Ovary (tissue), 3 donors: ENCODE results near the gene FGGY.

Experiments
- EP300 ChIP-seq: sonication (generic); formaldehyde crosslinking; IDR thresholded peaks from one replicate; pipeline ENCODE4 v1.6.1; 2017; ENCODE audit warnings: antibody characterized with exemption
- POLR2A ChIP-seq: fragments of 450-650 bp; IDR thresholded peaks from one replicate; pipeline ENCODE4 v1.6.1; 2017; ENCODE audit warnings: antibody characterized with exemption, mild to moderate bottlenecking, moderate library complexity
- TF ChIP-seq, protein P1 (sequence below), 3 donors: fragments of 450-650 bp in 2 of 3; fragments of 200-600 bp in 1 of 3; IDR thresholded peaks; one replicate each; pipeline versions ENCODE4 v1.5.1 to v1.8.0; 2016 to 2022; ENCODE audit warnings: antibody characterized with exemption in 3 of 3, mild to moderate bottlenecking in 1 of 3
- donor health status: DM: no; HTN: no; CAD: no.

GRCh38 chr1:59672851-59673572, 376.1 kb downstream of the FGGY start:
- TF ChIP-seq EP300 (no peak), POLR2A (no peak)
- TF ChIP-seq, protein P1, sequence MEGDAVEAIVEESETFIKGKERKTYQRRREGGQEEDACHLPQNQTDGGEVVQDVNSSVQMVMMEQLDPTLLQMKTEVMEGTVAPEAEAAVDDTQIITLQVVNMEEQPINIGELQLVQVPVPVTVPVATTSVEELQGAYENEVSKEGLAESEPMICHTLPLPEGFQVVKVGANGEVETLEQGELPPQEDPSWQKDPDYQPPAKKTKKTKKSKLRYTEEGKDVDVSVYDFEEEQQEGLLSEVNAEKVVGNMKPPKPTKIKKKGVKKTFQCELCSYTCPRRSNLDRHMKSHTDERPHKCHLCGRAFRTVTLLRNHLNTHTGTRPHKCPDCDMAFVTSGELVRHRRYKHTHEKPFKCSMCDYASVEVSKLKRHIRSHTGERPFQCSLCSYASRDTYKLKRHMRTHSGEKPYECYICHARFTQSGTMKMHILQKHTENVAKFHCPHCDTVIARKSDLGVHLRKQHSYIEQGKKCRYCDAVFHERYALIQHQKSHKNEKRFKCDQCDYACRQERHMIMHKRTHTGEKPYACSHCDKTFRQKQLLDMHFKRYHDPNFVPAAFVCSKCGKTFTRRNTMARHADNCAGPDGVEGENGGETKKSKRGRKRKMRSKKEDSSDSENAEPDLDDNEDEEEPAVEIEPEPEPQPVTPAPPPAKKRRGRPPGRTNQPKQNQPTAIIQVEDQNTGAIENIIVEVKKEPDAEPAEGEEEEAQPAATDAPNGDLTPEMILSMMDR (IDR thresholded peaks at IDR 0.05), result no peak
